H9 (cell line): ENCODE measurements around the gene CCDC57. TPM values are rescaled to one million over a fixed set of nuclear protein-coding genes. Genes with fewer than 3 reads are reported as not detected.

Experiments used
- DNase-seq: peaks from one replicate; pipeline ENCODE4 v3.0.0-alpha.2; 2017
- H2AFZ ChIP-seq: one replicate; pipeline ENCODE4 v1.6.1; 2013; ENCODE audit warnings: mild to moderate bottlenecking, low read length, control low read depth, moderate library complexity
- H2AK5ac ChIP-seq: 2 replicates; pipeline ENCODE4 v1.6.1; 2013; ENCODE audit warnings: low read length, control low read depth, mixed read lengths; ENCODE audit not compliant: insufficient read length
- H2BK120ac ChIP-seq: one replicate; pipeline ENCODE4 v1.6.1; 2013; ENCODE audit warnings: low read depth, mild to moderate bottlenecking, low read length, control low read depth, inconsistent platforms; ENCODE audit not compliant: poor library complexity, severe bottlenecking
- H2BK12ac ChIP-seq: 2 replicates; pipeline ENCODE4 v1.6.1; 2013; ENCODE audit warnings: low read length, control low read depth, mixed read lengths, low read depth; ENCODE audit not compliant: insufficient read length
- H2BK15ac ChIP-seq: 2 replicates; pipeline ENCODE4 v1.6.1; 2013; ENCODE audit warnings: low read depth, low read length, control low read depth
- H2BK20ac ChIP-seq: one replicate; pipeline ENCODE4 v1.6.1; 2013; ENCODE audit warnings: low read depth, mild to moderate bottlenecking, low read length, control low read depth, inconsistent platforms; ENCODE audit not compliant: poor library complexity, severe bottlenecking
- H2BK5ac ChIP-seq: 2 replicates; pipeline ENCODE4 v1.6.1; 2013; ENCODE audit warnings: low read length, control low read depth, mixed read lengths; ENCODE audit not compliant: insufficient read length
- H3K14ac ChIP-seq: 2 replicates; pipeline ENCODE4 v1.6.1; 2013; ENCODE audit warnings: low read length, control low read depth; ENCODE audit not compliant: insufficient read depth
- H3K18ac ChIP-seq: 2 replicates; pipeline ENCODE4 v1.6.1; 2013; ENCODE audit warnings: low read depth, mild to moderate bottlenecking, mixed read lengths, low read length, control low read depth; ENCODE audit not compliant: insufficient read length
- H3K23ac ChIP-seq: 2 replicates; pipeline ENCODE4 v1.6.1; 2013; ENCODE audit warnings: low read length, control low read depth, mixed read lengths, low read depth; ENCODE audit not compliant: insufficient read length
- H3K23me2 ChIP-seq: 2 replicates; pipeline ENCODE4 v1.6.1; 2013; ENCODE audit warnings: low read depth, mild to moderate bottlenecking, mixed read lengths, low read length, control low read depth; ENCODE audit not compliant: insufficient read length, poor library complexity, severe bottlenecking
- H3K27ac ChIP-seq: 2 replicates; pipeline ENCODE4 v1.5.1; 2013; ENCODE audit warnings: low read length, control low read depth, mixed read lengths, low read depth; ENCODE audit not compliant: insufficient read length
- H3K27me3 ChIP-seq: 2 replicates; pipeline ENCODE4 v1.6.1; 2013; ENCODE audit warnings: low read length, control low read depth, inconsistent platforms; ENCODE audit not compliant: insufficient read depth
- H3K4ac ChIP-seq: 2 replicates; pipeline ENCODE4 v1.6.1; 2013; ENCODE audit warnings: low read depth, mild to moderate bottlenecking, control low read depth, inconsistent platforms, low read length, moderate library complexity
- H3K4me1 ChIP-seq: 2 replicates; pipeline ENCODE4 v1.6.1; 2013; ENCODE audit warnings: low read length, control low read depth, inconsistent platforms; ENCODE audit not compliant: insufficient read depth
- H3K4me2 ChIP-seq: 2 replicates; pipeline ENCODE4 v1.6.1; 2013; ENCODE audit warnings: low read length, control low read depth, mixed read lengths; ENCODE audit not compliant: insufficient read length, insufficient read depth
- H3K56ac ChIP-seq: 2 replicates; pipeline ENCODE4 v1.6.1; 2013; ENCODE audit warnings: low read depth, mild to moderate bottlenecking, mixed read lengths, low read length, control low read depth; ENCODE audit not compliant: insufficient read length
- H3K79me1 ChIP-seq: 2 replicates; pipeline ENCODE4 v1.6.1; 2013; ENCODE audit warnings: low read depth, mild to moderate bottlenecking, moderate library complexity, low read length, control low read depth, inconsistent platforms; ENCODE audit not compliant: insufficient read depth, poor library complexity, severe bottlenecking
- H3K79me2 ChIP-seq: 2 replicates; pipeline ENCODE4 v1.6.1; 2013; ENCODE audit warnings: low read length, control low read depth, inconsistent platforms; ENCODE audit not compliant: insufficient read depth
- H3K9ac ChIP-seq: 2 replicates; pipeline ENCODE4 v1.6.1; 2013; ENCODE audit warnings: low read length, control low read depth, mixed read lengths; ENCODE audit not compliant: insufficient read length; ENCODE audit errors: extremely low read depth
- H3K9me3 ChIP-seq: one replicate; pipeline ENCODE4 v1.6.1; 2013; ENCODE audit warnings: low read depth, low read length, inconsistent platforms; ENCODE audit not compliant: control insufficient read depth
- H3T11ph ChIP-seq: one replicate; pipeline ENCODE4 v1.6.1; 2013; ENCODE audit warnings: mild to moderate bottlenecking, low read length, control low read depth, inconsistent platforms
- H4K20me1 ChIP-seq: one replicate; pipeline ENCODE4 v1.6.1; 2013; ENCODE audit not compliant: control insufficient read depth, insufficient read length, insufficient read depth
- H4K5ac ChIP-seq: 2 replicates; pipeline ENCODE4 v1.6.1; 2013; ENCODE audit warnings: low read depth, mild to moderate bottlenecking, mixed read lengths, low read length, control low read depth; ENCODE audit not compliant: insufficient read length
- H4K8ac ChIP-seq: replicated peaks from 2 replicates; pipeline ENCODE4 v1.6.1; 2013; ENCODE audit warnings: low read length, control low read depth, mixed read lengths, low read depth; ENCODE audit not compliant: insufficient read length
- H4K91ac ChIP-seq: 2 replicates; pipeline ENCODE4 v1.6.1; 2013; ENCODE audit warnings: low read depth, mild to moderate bottlenecking, moderate library complexity, mixed read lengths, low read length, control low read depth; ENCODE audit not compliant: insufficient read length
- H3K27ac Mint-ChIP-seq, 3 experiments: 2 replicates in 2 of 3; 3 replicates in 1 of 3; pipeline ENCODE4 v1.8.0; 2020 to 2021; ENCODE audit warnings: mixed read lengths in 3 of 3, mild to moderate bottlenecking in 1 of 3, moderate library complexity in 1 of 3
- H3K27me3 Mint-ChIP-seq: 2 replicates; pipeline ENCODE4 v1.8.0; 2021; ENCODE audit warnings: low read depth, mild to moderate bottlenecking, moderate library complexity, mixed read lengths
- H3K36me3 Mint-ChIP-seq, 3 experiments: 2 replicates in 2 of 3; 3 replicates in 1 of 3; pipeline ENCODE4 v1.8.0; 2020 to 2021; ENCODE audit warnings: low read depth in 3 of 3, mixed read lengths in 3 of 3; ENCODE audit not compliant: insufficient read depth in 1 of 3
- H3K4me1 Mint-ChIP-seq, 2 experiments: 2 replicates each; pipeline ENCODE4 v1.8.0; 2020; ENCODE audit warnings: mixed read lengths in 2 of 2
- H3K4me3 Mint-ChIP-seq, 2 experiments: 2 replicates in 1 of 2; 3 replicates in 1 of 2; pipeline ENCODE4 v1.8.0; 2020 to 2021; ENCODE audit warnings: mild to moderate bottlenecking in 2 of 2, mixed read lengths in 2 of 2, moderate library complexity in 1 of 2
- H3K9me3 Mint-ChIP-seq, 2 experiments: 2 replicates in 1 of 2; 3 replicates in 1 of 2; pipeline ENCODE4 v1.8.0; 2020; ENCODE audit warnings: mild to moderate bottlenecking in 2 of 2, mixed read lengths in 2 of 2, moderate library complexity in 1 of 2
- WGBS: extraction: QIAGEN DNeasy Blood & Tissue Kit; methylation state at CpG from one replicate; pipeline ENCODE4 v1.1.7; 2013; ENCODE audit warnings: missing lambda C conversion rate, low lambda C conversion rate, mixed read lengths; ENCODE audit not compliant: insufficient read length; ENCODE audit errors: extremely low coverage; 5-methylcytosine and 5-hydroxymethylcytosine counted together
- total RNA-seq: library from RNA; stranded (reverse); gene quantifications from 2 replicates; pipeline ENCODE4 v1.2.1, GENCODE V29; 2021
- TF ChIP-seq, protein P1 (sequence below): fragments of 200-600 bp; sonication (generic); conservative IDR thresholded peaks from 3 replicates; pipeline ENCODE4 v1.8.0; 2021; ENCODE audit warnings: antibody characterized with exemption, mild to moderate bottlenecking

The CCDC57 gene
- total RNA-seq, 1 experiment from 2014 or later, result 11.0 TPM

GRCh38 chr17:82101301-82101715 lies 111.3 kb downstream of the CCDC57 start:
- Histone ChIP-seq H3K9ac (no peak overlapping the region), H3K27me3 (no peaks in the 10 kb centered on the region), H2BK5ac (no peak overlapping the region), H3K14ac (no peak overlapping the region), H4K5ac (no peak overlapping the region), H3K56ac (no peak overlapping the region), H4K91ac (no peak overlapping the region), H2BK120ac (no peak overlapping the region), H3K4me1 (no peaks in the 10 kb centered on the region; the same call in 1 of the 2 replicates), H3T11ph (no peak overlapping the region), H4K20me1 (no peaks in the 10 kb centered on the region), H3K9me3 (no peaks in the 10 kb centered on the region), H2AFZ (no peak overlapping the region), H2BK15ac (no peak overlapping the region), H3K4me2 (no peak overlapping the region), H3K23ac (no peak overlapping the region), H3K4ac (no peak overlapping the region), H3K27ac (no peak overlapping the region), H4K8ac (no peak overlapping the region), H2BK20ac (no peak overlapping the region), H3K79me2 (peaks cover 10% of the 10 kb centered on the region; the same call in 1 of the 2 replicates), H3K79me1 (peaks cover 2% of the 10 kb centered on the region), H3K18ac (no peak overlapping the region), H3K23me2 (peaks cover 9% of the 10 kb centered on the region), H2BK12ac (no peak overlapping the region), H2AK5ac (no peak overlapping the region)
- peaks cover 3% of the 10 kb centered on the region; the same call in 1 of the 2 replicates for H3K27me3 Mint-ChIP-seq
- DNase-seq, result no peak
- H3K36me3 Mint-ChIP-seq, result peaks cover 0 to 5% (median 4%) of the 10 kb centered on the region in 3 experiments; a peak in 4 of 7 replicates
- WGBS, result no CpG with 5 or more reads among the region's 10 CpGs
- TF ChIP-seq, protein P1, sequence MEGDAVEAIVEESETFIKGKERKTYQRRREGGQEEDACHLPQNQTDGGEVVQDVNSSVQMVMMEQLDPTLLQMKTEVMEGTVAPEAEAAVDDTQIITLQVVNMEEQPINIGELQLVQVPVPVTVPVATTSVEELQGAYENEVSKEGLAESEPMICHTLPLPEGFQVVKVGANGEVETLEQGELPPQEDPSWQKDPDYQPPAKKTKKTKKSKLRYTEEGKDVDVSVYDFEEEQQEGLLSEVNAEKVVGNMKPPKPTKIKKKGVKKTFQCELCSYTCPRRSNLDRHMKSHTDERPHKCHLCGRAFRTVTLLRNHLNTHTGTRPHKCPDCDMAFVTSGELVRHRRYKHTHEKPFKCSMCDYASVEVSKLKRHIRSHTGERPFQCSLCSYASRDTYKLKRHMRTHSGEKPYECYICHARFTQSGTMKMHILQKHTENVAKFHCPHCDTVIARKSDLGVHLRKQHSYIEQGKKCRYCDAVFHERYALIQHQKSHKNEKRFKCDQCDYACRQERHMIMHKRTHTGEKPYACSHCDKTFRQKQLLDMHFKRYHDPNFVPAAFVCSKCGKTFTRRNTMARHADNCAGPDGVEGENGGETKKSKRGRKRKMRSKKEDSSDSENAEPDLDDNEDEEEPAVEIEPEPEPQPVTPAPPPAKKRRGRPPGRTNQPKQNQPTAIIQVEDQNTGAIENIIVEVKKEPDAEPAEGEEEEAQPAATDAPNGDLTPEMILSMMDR, result no peak
- no peak overlapping the region for H3K4me3 Mint-ChIP-seq
- peaks cover 35 to 68% of the 10 kb centered on the region in 2 experiments for H3K4me1 Mint-ChIP-seq
- H3K9me3 Mint-ChIP-seq, result no peaks in the 10 kb centered on the region
- peak overlapping the region in 1 of 3 experiments; percentile 76; a peak in 3 of 7 replicates for H3K27ac Mint-ChIP-seq
